Coronary artery (tissue), 2 donors: ENCODE measurements around the gene NAA50.

ENCODE experiments used
- DNase-seq: peaks from one replicate; pipeline ENCODE4 v3.0.0-alpha.2; 2017; ENCODE audit warnings: low spot score
- H3K27ac ChIP-seq, 2 donors: fragments of 200-600 bp; sonication (generic); one replicate each; pipeline ENCODE4 v1.5.1; 2016 to 2019
- H3K4me3 ChIP-seq: fragments of 200-600 bp; sonication (generic); 2 replicates; pipeline ENCODE4 v1.5.1; 2016; ENCODE audit warnings: mild to moderate bottlenecking, moderate library complexity
- TF ChIP-seq, protein P1 (sequence below): fragments of 200-600 bp; sonication (generic); IDR thresholded peaks from one replicate; pipeline ENCODE4 v1.5.1; 2019; ENCODE audit warnings: antibody characterized with exemption

The NAA50 gene

DNA sequence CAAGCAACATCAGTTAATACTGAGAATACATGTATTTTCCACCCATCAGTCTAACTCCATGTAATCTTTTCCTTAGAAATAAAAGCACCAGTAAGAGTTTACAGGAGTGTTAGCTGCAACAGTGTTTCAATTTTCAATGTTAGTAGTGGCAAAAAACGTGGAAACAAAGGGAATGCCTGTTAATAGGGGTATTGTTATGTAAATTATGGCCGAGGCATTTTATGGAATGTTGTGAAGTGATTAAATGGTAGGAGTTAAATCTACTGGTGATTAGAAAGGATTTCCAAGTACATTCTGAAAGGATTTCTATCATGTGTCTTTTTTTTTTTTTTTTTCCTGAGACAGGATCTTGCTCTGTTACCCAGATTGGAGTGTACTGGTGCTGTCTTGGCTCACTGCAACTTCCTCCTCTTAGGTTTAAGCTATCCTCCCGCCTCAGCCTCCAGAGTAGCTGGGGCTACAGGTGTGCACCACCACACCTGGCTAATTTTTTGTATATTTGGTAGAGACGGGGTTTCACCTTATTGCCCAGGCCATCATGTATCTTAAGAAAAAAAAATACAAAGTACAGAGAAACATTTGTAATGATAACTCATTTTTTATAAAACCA lies 7.4 kb upstream of the NAA50 start:
- Histone ChIP-seq H3K27ac (no peak overlapping the region), H3K4me3 (no peak overlapping the region)
- no peak for DNase-seq
- TF ChIP-seq, protein P1, sequence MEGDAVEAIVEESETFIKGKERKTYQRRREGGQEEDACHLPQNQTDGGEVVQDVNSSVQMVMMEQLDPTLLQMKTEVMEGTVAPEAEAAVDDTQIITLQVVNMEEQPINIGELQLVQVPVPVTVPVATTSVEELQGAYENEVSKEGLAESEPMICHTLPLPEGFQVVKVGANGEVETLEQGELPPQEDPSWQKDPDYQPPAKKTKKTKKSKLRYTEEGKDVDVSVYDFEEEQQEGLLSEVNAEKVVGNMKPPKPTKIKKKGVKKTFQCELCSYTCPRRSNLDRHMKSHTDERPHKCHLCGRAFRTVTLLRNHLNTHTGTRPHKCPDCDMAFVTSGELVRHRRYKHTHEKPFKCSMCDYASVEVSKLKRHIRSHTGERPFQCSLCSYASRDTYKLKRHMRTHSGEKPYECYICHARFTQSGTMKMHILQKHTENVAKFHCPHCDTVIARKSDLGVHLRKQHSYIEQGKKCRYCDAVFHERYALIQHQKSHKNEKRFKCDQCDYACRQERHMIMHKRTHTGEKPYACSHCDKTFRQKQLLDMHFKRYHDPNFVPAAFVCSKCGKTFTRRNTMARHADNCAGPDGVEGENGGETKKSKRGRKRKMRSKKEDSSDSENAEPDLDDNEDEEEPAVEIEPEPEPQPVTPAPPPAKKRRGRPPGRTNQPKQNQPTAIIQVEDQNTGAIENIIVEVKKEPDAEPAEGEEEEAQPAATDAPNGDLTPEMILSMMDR = no peak

DNA sequence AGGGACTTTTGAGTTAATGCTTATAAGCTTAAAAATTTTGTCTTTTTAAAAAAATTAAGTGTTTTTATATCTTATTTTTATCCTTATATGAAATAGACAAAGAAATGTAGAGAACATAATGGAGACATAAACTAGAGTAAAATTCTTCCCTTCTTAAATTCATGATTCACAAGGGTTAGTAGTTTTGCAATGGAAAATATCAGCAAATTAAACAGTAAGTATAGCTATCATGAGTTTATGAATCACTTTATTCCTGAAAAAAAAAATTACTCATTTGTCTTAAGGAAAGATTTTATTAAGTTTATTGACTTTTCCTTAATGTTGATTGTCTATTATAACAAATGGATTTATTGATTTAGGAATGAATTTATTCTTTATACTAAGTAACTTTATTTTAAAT lies 5.1 kb upstream of the NAA50 start:
- Histone ChIP-seq H3K27ac (no peak overlapping the region), H3K4me3 (no peak overlapping the region)
- DNase-seq = no peak
- TF ChIP-seq, protein P1 = no peak

DNA sequence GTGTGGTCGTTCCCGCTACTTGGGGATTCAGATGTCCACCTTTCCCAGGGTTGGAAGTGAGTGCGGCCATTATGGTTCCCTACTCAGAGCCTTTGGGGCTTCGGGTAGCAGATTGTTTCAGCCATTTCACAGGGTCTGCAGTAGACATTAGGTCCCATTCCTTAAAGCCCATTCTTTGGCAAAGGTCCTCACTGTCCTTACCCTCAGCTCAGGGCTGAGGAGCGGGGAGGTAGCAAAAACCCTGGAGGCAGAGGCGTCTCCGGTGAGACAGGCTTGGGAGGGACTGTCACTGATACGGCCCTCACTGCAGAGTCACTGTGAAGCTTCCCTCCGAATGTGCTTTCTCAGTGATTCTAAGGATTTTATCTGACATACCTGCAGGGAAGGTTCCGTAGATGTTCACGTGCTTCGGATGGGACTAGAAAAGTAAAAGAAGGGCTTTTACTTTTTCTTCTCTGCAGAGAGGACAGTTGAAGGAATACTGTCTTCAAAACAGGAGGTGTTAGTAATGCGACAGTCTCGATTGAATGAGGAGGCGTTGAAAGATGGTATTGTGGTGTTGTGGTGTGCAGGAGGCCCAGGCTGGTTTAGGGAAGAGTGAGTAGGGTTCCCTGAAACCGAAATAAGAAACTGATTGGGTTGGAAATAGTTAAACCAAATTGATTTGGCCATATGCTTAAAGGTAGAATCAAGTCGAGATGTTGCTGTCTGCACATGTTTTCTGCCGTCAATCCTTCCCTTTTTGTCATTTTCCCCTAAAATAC lies 1.4 kb upstream of the NAA50 start:
- Histone ChIP-seq H3K27ac (peak overlapping the region; percentile 89 to 98), H3K4me3 (peak overlapping the region; percentile 96)
- TF ChIP-seq, protein P1 = no peak
- DNase-seq = no peak

DNA sequence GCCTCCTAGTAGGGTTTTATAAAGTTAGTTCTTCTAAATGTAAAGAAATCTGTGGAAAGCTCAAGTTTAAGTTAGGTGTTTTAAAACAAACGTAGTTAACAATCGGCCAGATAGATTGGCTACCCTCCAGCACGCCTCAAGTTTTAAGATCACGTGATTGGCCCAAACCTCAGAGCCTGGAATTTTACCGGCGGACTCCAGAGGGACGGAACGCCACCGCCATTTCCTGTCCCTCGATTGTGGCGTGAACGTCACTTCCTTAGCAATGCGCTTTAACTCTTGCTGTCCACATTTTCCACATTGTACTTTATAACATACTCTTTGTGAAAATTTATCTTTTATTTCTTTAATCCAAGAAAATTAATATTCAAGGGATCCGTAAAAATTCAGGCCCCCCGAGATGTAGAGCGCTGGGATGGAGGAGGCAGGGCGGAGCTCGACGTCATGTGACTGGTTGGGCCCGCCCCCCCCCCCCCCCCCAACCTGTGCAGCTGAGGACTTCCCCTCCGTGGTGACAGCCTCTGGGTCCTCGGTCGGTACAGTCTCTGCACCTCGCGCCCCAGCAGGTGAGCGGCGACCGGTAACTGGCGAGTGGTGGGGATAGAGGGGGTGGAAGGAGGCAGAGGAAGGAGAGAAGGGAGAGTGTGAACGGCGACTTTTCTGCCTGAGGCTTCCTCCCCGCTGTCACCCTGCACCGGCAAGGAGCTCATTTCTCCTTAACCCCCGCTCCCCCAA lies 666 bp upstream of the NAA50 start, which contains the start of gene ATP6V1A:
ATP6V1A (plus strand) TSS at position 488 of the 735 bp plus-strand sequence. CDS start 31,719 bp downstream, outside the sequence.
- H3K27ac ChIP-seq = peak within 1 kb of the TSS; percentile 89 to 98
- peak within 1 kb of the TSS; percentile 96 for H3K4me3 ChIP-seq
- TF ChIP-seq, protein P1 = no peak
- DNase-seq = peak; percentile 93

- H3K27ac ChIP-seq = peak overlapping the region; percentile 89 to 98
- TF ChIP-seq, protein P1 = peak; percentile 22
- DNase-seq = peak; percentile 83
- H3K4me3 ChIP-seq = peak overlapping the region; percentile 96
Measured at GRCh38 chr3:113744941-113745755, 901 bp downstream of the NAA50 start.

GRCh38 chr3:113743006-113743630 lies 2.9 kb downstream of the NAA50 start:
- H3K27ac ChIP-seq = no peak overlapping the region
- TF ChIP-seq, protein P1 = no peak
- DNase-seq = no peak
- H3K4me3 ChIP-seq = no peak overlapping the region
